GM11168 (cell line): Measurements from ENCODE around the gene CERS5.

Experiments used
- in situ Hi-C: fragments of 300-500 bp; cut with MboI; formaldehyde crosslinking; loops from one replicate; pipeline ENCODE4 v1.12.0; 2022; ENCODE audit warnings: low sequenced_read_pairs; ENCODE audit not compliant: unreplicated experiment

Gene CERS5

DNA sequence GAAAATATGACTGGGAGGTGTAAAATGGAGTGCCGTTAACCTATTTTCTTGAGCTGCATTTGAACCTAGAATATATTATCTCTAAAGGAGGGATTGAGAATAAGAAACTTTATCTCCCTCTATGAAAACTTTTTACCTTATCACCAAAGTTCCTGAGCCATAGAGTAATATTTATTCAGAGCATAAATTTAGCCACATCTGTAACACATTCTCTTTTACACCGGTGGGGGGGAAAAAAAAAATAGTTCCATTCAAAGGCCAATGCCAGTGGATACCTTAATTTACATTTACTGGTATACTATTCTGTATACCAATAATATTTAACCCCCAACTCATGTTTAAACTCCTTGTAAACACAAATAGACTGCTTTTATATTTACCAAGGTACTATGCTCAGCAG, 21.7 kb downstream of the CERS5 start:
- in situ Hi-C loops: no loop called here

DNA sequence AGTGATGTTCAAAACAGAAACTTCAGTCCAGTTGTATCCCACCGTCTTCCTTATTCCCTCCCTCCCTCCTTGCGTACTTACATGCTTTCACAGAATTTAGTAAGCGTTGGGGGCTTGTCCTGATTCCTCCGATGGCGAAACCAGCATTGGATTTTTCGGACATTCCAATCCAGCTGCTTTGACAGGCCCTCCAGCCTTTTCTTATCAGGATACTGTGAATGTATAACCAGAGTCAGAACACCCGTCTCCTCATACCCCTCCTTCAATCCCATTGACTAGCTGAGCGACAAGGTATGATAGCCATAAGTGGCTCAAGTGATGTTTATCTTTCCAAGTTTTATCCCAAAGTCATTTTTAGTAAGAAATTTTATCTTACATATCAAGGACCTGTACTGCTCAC, 24.2 kb downstream of the CERS5 start:
- in situ Hi-C loops: no loop called here

DNA sequence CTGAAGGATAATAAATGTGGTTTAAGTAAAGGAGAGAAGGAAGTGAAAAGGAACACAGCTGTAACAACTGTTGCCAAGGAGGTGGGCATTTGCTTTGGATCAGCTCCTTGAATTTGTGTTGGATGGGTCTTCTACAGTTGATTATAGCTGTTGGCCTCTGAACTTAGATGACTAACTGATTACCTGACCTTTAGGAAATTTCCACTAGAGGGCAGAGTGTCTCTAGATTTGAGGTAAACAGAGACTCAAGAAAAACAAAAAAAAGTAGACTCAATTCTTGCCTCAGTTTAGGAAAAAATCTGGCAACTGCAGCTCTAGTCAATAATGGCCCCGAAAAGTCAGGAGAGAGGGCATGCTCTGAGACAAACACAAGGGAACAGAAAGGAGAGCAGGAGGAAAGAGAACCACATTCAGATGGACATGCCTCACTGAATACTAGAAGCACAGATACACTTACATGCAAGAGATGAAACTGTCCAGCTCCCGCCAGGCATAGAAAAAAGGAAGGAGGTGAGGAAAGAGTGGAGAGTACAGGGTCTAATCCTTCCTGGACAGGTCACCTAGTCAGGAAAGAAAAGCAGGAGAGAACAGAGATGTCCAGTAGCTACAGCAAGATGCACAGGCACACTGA, 34.5 kb downstream of the CERS5 start:
- in situ Hi-C loops: no loop called here

DNA sequence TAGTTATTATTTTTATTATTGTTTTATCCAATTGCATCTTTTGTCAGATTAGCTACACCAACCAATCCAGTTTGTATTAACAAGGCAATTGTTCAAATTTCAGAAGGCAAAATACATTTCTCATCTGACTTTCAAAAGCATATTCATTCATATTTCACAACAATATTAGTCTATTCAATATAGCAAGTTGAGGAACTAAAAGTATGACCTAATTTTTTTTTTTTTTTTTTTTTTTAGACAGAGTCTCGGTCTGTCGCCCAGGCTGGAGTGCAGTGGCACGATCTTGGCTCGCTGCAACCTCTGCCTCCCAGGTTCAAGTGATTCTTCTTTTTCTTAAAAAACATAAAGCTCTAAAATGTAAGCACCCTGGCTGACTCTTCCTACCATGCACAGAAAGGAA, 37.9 kb downstream of the CERS5 start:
- in situ Hi-C loops: no loop called here

DNA sequence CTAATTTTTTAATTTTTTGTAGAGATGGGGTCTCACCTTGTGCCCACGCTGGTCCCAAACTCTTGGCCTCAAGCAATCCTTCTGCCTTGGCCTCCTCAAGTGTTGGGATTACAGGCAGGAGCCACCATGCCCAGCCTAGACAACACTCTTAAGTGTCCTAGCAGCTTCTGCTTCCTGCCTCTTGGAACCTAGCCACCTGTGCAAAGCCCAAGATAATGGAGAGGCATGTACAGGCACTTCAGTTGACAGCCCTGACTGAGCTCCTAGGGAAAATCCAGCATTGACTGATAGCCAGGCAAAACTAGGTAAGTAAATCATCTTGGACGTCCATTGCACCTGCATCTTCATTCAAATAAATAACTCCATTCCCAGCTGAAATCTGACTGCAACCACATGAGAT, 39.6 kb downstream of the CERS5 start:
- in situ Hi-C loops: no loop called here

DNA sequence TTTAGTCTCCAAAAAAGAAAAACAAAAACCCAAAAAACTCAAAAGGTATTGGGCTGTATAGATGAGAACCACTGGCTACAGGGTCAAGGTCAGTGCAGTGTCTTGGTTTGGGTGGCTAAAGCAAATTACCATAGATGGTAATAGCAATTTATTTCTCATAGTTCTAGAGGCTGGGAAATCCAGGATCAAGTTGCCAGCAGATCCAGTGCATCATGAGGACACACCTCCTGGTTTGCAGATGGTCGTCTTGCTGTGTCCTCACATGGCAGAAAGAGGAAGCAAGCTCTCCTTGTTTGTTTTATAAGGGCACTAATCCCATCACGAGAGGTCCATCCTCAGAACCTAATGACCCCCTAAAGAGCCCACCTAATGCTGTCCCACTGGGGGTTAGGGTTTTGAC, 44.0 kb downstream of the CERS5 start:
- in situ Hi-C loops: no loop called here

DNA sequence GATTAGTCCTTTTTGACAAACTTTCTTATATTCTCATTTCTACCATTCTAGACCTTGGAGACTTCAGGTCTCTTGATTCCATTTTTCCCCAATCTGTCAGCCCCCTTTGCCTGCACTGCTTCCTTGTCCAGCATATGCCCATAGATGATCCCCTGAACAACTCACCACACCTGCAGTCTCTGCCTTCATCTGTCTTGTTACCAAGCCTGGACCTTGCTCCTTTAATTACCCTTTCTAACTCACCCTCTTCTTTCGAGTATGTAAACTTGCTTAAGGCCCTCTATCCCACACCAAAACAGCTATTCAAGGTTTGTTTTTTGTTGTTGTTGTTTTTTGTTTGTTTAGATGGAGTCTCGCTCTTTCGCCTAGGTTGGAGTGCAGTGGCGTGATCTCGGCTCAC, 45.5 kb downstream of the CERS5 start:
- in situ Hi-C loops: no loop called here

DNA sequence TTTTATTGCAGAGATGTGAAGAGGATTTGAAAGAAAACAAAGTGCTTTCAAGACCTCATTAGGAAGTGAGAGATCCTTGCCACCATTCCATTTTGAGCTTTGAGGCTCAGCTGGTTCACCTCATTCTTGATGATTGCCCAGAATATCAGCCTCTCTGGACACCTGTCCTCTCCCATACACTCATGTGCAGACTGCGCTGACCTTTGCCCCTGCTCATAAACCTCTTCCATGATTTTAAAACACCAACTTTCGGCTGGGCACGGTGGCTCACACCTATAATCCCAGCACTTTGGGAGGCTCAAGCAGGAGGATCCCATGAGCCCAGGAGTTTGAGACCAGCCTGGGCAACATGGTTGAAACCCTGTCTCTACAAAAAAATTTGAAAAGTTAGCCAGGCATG, 46.2 kb downstream of the CERS5 start:
- in situ Hi-C loops: no loop called here

DNA sequence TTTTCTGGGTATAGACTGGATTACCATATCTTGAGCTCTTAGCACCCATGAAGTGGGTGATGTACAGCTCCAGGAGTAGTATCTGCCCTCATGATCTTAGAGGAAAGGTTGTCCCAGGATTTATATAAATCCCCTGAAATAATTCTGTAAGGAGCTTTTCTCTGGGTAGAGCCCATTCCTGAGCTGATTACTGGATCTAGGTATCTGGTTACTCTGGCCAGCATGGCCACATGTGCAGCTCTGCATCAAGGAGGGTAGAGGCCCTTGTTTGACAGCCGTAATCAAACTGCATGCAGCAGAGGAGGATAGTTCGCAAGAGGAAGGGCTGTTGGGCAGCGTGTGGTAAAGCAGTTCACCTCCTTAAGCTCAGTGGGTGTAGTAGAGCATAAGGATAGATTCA, 46.6 kb downstream of the CERS5 start:
- in situ Hi-C loops: no loop called here

DNA sequence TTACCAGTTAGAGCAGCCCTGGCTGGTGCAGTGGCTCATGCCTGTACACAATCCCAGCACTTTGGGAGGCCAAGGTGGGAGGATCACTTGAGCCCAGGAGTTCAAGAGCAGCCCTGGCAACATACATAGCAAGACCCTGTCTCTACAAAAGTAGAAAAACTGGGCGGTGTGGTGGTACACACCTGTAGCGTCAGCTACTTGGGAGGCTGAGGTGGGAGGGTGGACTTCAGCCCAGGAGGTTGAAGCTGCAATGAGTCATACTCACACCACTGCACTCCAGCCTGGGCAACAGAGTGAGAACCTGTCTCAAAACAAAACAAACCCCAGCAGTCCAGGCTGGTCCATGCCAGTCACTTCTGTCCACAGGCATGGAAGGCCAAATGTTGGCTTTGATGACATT, 47.8 kb downstream of the CERS5 start:
- in situ Hi-C loops: no loop called here

DNA sequence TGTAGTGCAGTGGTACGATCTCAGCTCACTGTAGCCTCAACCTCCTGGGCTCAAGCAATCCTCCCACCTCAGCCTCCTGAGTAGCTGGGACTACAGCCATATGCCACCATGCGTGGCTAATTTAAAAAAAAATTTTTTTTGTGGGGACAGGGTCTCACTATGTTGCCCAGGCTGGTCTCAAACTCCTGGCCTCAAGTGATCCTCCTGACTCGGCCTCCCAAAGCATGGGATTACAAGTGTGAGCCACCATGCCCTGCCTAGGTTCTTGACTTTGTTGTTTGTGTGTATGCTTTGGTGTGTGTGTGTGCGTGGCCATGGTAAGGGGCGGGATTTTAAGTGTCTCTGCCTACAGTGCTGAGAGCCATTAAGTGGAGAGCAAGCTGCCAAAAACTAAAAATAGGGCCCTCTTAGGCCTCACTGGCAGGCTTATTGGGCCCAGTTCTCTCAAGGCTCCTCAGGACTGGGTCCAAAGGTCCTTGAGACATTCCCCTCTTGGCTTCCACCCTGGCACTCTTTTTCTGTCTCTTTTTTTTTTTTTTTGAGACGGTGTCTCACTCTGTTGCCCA, 50.0 kb downstream of the CERS5 start:
- in situ Hi-C loops: no loop called here

DNA sequence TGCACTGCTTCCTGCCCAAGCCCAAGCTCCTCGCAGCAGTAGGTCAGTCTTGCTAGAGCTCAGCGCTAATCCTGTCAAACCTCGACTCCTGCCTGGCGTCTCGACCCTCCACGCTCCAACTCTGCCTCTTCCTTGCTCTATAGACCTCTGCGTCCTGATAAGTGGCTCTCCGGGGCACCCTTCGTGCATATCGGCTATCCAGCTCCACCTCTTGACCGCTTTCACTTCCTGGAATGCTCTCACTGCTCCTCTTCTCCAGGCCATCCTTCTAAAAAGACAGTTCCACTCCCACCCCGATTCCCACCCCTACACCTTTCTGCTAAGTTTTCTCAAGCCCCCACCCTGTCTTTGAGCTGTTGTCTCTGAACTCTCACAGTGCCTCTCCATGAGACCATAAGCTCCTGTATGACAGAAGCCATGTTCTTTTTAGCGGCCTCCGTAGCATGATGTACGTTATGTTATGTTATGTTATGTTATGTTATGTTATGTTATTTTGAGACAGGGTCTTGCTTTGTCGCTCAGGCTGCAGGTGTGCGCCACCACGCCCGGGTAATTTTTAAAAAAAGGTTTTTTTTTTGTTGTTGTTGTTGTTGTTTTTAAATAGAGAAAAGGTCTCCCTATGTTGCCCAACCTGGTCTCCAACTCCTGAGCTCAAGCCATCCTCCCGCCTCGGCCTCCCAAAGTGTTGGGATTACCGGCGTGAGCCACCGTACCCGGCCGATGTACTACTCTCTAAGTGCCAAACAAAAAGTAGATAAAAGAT, 54.5 kb downstream of the CERS5 start:
- in situ Hi-C loops: no loop called here

DNA sequence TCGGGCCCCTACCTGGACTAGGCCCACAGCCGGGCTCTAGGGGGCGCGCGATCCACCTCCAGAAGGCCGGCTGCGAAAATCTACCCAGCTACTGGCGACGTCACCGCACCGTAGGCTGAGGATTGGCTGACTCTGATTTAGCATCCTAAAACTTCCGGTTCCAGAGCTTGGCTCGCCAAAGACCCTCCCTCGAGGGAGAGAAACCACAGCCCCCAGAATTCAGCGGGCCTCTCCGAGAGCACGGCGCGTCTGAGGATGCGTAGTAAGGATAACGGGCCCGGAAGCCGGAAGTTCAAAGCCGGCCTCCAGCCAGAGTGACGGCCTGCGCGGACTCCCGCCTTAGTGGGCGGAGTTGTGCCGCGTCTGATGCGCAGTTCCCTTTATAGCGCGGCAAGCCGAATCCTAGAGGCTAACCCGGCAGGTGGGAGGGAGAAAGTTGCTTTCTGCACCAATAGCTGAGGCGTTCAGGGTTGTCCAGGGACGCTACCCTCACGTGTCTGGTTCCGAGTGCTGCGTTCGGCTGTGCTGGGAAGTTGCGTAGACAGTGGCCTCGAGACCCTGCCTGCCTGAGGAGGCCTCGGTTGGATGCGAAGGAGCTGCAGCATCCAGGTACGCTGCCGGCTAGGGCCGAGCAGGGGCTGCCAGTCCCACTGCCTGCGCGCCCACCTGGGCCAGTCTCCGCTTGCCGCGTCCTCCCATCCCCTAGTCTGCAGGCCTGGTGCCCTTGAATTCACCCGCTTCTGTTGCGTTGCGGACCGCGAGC, 55.3 kb downstream of the CERS5 start, which contains the start of gene COX14:
Gene COX14, plus strand, starts transcription at position 544 of the 763 bp plus-strand sequence. CDS start 7,808 bp downstream, outside the sequence.
- in situ Hi-C loops: no loop called here

DNA sequence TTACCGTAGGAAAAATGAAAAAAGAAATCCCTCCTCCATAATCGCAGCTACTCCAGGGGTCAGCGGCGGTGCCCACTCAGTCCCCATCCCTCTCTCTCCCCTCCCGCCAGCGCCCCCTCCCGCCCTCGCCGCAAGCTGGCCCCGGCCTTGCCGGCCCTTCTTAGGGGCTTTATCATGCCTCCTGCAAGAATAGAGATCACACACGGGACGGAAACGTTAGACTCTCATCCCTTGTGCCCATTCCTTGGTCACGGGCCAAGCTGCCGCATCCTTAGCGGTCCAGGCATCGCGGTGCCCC, 55.8 kb downstream of the CERS5 start:
- in situ Hi-C loops: no loop called here

DNA sequence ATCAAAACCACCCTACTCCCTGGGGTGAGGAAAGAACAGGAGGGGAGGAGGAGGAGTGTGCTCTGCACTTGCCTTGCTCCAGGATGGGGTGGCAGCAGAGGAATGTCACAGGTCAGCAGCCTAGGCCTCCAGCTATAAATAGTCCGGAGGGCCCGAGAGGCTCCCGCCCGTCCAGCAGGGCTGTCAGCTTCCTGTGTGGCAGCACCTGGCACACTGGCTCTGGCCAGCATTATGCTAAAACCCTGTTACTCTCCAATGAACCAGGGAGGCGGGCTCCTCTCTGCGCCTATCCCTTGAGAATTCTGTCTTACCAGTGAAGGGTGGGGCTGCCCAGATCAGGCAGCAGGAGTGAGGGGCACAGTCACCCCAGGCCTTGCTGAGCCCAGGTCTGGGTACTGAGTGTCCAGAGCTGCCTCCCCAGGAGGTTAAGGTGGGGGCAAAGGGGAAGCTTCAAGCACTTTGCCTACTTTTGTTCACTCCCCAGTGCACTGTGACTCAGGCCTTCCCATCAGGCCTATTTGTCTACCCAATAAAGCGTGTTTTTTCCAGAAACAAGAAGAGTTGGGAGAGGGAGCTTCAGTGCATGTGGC, 56.3 kb downstream of the CERS5 start:
- in situ Hi-C loops: no loop called here

DNA sequence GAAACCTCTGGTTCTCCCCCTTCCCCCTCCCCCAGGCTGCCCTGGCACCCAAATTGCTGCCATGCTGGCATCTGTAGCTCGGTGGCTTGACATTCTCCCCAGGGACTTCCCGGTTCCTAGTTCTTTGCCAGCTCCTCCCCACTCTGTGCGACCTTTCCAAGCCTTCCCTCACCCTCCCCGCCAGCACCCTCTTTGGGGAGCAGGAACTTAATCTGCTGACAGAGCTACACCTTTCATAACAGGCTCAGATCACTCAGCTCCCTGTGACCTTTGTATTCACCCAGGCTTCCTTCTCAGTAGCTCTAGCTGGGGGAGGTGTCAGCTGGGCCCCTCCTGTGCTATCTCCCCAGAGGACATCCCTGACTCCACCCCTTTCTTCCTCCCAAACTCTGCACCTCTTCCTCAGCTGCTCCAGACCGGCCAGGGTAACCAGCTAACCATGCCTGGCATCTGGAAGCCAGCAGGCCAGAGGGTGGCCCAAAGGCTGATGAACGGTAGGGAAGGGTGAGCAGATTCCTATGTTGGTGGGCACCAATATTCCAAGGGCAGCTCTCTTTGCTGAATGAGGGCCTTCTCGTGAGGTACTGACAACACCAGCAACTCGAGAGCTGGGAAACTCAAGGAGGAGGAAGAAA, 56.9 kb downstream of the CERS5 start:
- in situ Hi-C loops: no loop called here

DNA sequence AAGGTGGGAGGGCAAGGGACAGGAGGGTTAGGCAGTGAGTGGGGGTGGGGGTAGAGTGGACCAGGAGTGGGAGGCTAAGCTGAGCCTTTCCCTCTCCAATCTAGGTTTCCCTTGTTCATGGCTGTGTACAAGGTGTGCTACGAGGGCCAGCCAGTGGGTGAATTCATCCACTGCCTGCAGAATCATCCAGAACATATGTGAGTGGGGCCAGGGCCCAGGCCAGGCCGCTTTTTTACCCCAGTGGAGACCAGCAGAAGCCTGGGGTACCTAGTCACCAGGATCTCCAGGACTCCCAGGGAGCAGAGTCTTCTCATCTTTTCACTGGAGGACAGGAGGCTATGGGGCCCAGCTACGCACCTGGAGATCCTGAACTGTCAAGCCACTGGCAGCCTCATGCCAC, 57.9 kb downstream of the CERS5 start:
- in situ Hi-C loops: no loop called here

DNA sequence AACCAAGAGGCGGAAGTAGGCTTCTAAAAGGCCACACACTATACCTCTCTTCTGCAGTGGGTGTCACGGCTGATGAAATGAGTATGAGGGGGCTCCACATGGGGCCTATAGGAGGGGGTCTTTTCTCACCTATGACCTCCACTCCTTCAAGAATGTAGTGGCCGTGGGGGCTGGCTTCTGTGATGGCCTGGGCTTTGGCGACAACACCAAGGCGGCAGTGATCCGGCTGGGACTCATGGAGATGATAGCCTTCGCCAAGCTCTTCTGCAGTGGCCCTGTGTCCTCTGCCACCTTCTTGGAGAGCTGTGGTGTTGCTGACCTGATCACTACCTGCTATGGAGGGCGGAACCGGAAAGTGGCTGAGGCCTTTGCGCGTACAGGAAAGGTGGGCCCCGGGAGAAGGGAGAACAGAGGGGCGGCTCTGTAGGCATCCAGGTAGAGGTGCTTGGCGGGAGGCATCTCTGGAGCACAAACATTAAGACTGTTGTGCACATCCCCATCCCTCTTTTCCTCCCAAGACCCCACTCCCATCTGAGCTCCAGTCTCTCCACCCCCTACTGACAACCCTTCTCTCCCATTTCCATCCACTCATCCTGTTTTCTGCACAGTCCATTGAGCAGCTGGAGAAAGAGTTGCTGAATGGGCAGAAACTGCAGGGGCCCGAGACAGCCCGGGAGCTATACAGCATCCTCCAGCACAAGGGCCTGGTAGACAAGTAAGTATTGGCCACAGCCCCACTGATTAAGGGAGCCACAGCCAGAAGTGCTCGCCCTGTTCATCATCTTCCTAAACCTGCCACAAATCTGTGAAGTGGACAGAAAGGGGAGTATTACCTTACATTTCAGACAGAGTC, 59.5 kb downstream of the CERS5 start:
- in situ Hi-C loops: no loop called here

DNA sequence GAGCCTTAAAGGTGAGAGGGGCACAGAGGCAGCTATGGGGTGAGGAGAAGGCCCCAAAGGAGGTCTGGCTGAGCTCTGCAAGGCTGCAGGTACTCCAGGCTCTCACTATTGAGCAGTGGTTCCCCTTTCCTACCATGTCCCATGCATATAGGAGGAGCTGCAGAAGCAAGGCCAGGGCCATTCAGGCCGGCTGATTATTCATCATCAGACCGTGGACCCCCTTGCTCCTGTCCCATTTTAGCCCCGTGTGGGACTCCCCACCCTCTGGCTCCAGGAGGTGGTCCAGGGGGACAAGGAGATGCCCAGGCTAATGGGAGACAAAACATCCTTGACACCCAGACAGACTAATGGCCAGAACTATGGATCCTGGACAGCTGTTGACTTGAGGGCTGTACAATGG, 60.3 kb downstream of the CERS5 start:
- in situ Hi-C loops: no loop called here
